Upper lobe of left lung (tissue), 4 donors: ENCODE data around the gene ARPC1B.

Experiments
- EP300 ChIP-seq, 4 donors: sonication (generic); formaldehyde crosslinking; IDR thresholded peaks; one replicate each; pipeline ENCODE4 v1.5.1; 2017; ENCODE audit warnings: antibody characterized with exemption in 4 of 4, control low read depth in 2 of 4
- POLR2A ChIP-seq, 4 donors: fragments of 450-650 bp; IDR thresholded peaks; one replicate each; pipeline ENCODE4 v1.5.1; 2016 to 2017; ENCODE audit warnings: antibody characterized with exemption in 4 of 4, mild to moderate bottlenecking in 2 of 4
- POLR2AphosphoS5 ChIP-seq, 2 donors: sonication (generic); formaldehyde crosslinking; IDR thresholded peaks; one replicate each; pipeline ENCODE4 v1.5.1; 2017; ENCODE audit warnings: antibody characterized with exemption in 2 of 2
- TF ChIP-seq, protein P1 (sequence below), 6 experiments: fragments of 450-650 bp in 4 of 6; fragments of 200-600 bp in 2 of 6; sonication (generic) in 2 of 6; IDR thresholded peaks; one replicate each; pipeline ENCODE4 v1.5.1; 2016 to 2019; ENCODE audit warnings: antibody characterized with exemption in 6 of 6

DNA sequence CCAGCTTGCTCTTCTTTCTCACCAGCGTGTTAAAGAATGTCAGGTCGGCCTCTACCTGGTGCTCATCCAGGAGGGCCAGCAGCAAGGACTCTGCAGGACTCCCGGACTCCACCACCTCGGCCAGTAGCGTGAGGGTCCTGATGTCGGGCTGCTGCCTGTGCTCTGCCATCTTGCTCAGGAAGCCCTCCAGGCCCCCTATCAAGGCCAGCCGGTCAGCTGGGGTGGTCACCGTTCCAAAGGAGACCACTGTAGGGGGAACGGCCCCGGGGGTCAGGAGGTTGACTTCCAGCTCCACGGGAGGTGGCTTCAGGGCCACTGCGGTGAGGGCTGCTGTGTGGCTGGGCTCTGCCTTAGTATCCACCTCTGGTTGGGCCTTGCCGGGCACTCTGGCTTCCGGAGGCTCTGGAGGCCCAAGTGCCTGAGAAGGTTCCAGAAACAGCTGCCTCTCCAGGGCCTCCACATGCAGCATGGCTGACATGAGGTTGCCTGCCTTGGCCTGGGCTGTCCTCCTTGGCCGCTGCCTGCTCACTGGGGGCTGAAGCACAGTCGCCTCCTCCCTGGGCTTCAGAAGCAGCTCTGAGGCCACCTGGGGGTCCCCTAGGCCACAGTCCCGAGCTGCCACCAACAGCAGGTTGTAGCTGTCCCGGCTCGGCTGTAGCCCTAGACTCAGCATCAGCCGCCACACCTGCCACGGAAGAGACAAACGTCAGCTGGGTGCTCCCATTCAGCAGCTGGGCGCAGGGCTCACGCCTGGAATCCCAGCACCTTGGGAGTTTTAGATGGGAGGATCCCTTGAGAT, 50.6 kb downstream of the ARPC1B start:
- TF ChIP-seq, protein P1, sequence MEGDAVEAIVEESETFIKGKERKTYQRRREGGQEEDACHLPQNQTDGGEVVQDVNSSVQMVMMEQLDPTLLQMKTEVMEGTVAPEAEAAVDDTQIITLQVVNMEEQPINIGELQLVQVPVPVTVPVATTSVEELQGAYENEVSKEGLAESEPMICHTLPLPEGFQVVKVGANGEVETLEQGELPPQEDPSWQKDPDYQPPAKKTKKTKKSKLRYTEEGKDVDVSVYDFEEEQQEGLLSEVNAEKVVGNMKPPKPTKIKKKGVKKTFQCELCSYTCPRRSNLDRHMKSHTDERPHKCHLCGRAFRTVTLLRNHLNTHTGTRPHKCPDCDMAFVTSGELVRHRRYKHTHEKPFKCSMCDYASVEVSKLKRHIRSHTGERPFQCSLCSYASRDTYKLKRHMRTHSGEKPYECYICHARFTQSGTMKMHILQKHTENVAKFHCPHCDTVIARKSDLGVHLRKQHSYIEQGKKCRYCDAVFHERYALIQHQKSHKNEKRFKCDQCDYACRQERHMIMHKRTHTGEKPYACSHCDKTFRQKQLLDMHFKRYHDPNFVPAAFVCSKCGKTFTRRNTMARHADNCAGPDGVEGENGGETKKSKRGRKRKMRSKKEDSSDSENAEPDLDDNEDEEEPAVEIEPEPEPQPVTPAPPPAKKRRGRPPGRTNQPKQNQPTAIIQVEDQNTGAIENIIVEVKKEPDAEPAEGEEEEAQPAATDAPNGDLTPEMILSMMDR (IDR thresholded peaks at IDR 0.05): no peak
- TF ChIP-seq POLR2A (IDR thresholded peaks at IDR 0.05) (no peak), POLR2AphosphoS5 (IDR thresholded peaks at IDR 0.05) (no peak), EP300 (IDR thresholded peaks at IDR 0.05) (no peak)
